CD4-positive, alpha-beta T cell treated with Interleukin-4 for 1 hour (primary cell): ENCODE measurements around the gene TAGAP.
A peak's percentile ranks its signal among the peaks of the same experiment; 100 is the strongest.
"Not testable (repeated sequence)": the region's sequence is repeated elsewhere in the genome, so short reads cannot be mapped to it uniquely, and the experiment has no call there.

Source experiments
- DNase-seq, 2 donors: peaks; one replicate each; pipeline ENCODE4 v3.0.0-alpha.2; 2020 to 2022

TAGAP gene

DNA sequence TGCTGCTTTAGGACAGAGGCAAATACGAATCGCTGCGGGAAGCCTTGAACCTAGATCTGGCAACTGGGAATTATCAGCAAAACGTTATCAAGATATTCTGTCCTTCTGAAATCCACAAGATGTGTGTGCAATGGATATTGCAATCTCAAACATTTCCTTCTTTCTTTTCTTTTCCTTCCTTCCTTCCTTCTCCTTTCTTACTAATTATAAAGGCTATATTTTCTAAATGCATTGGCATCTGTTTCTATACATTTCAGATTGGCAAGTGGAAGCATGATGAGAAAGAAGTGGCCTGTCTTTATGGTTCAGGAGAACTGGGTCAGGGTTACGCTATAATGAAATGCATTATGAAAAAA lies 2.0 kb downstream of the TAGAP start:
- DNase-seq, result no peak

- DNase-seq, result peak; percentile 91 to 94
Measured at GRCh38 chr6:159042003-159042825, 2.6 kb downstream of the TAGAP start.

DNA sequence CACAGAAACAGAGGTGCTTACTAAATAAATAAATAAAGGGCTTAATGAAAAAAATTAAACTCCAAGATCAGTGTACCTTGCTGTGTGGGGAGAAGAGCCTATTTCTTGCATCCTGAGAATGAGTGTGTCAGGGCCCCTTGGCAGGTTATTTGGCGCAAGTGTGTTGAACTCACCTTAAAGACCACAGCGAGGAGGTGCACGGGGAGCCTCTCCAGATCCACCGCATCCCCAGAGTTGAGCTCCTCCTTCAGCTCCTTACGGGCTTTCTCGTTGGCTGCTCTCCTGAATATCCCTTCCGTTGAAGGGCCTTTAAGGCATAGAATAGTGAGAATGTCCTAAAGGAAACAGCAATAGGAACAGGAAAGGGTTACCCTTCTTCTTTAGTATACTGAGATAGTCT lies 3.6 kb downstream of the TAGAP start:
- DNase-seq, result peak in 1 of 2 donors; percentile 32

- no peak for DNase-seq
Measured at GRCh38 chr6:159039885-159040258, 4.9 kb downstream of the TAGAP start.

GRCh38 chr6:159038914-159039884 lies 5.6 kb downstream of the TAGAP start:
- peak; percentile 68 to 80 for DNase-seq

GRCh38 chr6:159038318-159038717 lies 6.5 kb downstream of the TAGAP start:
- peak in 1 of 2 donors; percentile 28 for DNase-seq

GRCh38 chr6:159037756-159038290 lies 7.0 kb downstream of the TAGAP start:
- DNase-seq, result no peak

DNA sequence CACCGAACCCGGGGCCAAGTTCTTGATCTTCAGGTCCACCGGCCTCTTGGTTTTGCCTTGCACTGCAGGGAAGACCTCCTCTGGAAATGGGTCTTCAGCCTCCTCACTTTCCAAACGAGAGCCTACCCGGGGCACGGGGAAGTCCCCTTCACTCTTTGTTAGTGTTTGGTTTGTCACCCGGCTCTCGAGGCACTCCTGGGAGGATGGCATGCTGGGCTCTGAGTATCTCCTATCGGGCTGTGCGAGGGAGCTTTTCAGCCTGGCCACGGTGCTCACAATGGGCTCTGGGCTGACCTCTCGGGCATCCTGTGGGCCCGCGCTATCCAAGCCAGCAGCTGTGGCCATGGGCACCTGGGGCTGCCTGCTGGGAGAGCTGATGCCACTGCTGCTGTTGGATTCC lies 8.1 kb downstream of the TAGAP start:
- peak; percentile 40 to 49 for DNase-seq

GRCh38 chr6:159035891-159036290 lies 8.9 kb downstream of the TAGAP start:
- peak in 1 of 2 donors; percentile 31 for DNase-seq

DNA sequence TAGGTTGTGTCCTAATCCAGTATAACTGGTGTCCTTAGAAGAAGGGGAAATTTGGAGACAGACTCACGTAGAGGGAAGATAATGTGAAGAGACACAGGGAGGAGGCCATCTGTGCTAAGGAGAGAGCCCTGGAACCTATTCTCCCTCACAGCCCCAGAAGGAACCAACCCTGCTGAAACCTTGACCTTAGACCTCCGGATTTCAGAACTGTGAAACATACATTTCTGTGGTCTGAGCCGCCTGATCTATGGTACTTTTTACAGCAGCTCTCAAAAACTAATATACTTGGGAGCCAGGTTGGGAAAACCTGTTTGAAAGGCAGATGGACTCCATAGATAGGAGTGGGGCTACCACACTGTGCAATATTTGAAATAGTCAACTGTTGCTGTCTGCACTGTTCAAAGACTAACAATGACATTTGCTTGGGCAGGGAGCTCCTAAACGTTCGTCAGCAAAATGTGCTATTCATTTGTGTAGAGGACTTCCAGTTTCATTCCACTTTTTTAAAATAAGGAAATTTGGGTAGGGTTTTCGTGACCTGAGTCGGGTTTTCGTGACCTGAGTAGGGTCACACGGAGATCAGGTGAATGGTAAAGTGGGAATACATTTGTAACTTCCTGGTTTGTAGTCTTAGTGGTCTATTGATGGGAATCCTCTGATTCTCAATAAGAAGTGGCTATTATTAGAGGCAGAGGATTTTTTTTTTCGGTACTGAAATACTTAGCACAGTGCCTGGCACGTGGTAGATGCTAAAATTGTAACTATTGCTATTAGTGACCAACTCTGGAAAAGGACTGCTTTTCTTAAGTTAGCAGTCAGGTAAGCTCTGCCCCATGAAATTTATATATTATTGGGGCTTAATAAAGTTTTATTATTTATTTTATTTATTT lies 11.4 kb downstream of the TAGAP start:
- DNase-seq, result no peak

DNA sequence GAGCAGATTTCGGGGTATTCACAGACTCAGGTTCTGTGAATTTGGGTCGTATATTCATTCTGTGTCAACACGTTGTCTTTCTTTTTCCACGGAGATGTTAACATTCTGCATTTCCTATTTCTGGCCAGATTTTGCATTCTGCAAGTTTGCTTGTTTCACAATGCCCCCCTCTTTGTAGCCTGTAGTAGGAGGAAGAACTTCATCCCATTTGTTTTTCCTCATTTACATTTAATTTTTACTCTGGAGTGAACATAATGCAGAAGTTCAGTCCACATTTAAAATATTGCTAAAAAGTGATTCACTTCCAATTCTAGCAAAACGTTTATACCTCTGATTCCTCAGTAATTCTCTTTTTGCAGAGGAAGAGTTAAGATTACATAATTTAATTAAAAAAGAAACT lies 12.9 kb downstream of the TAGAP start:
- no peak for DNase-seq

DNA sequence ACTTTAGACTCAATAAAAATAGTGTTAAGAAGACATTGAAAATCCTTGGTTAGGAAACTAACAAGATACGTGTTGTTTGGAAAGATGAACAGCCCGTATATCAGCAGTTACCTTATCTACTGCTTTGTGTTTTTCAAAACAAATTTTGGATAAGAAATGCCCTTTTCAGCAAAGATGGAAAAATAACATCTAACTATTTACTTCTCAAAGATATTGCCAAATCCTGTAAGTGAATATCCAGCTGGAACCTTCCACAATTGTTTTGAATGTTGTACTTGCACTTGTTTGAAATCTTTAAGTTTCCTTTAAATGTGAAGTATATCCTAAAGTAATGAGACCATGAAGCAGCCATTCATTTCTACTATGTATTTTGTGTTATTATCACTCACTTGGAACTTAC lies 14.6 kb downstream of the TAGAP start:
- no peak for DNase-seq

GRCh38 chr6:159025224-159025623 lies 19.6 kb downstream of the TAGAP start:
- not testable (repeated sequence) for DNase-seq

- DNase-seq, result no peak
Measured at GRCh38 chr6:159023893-159024292, 20.9 kb downstream of the TAGAP start.

DNA sequence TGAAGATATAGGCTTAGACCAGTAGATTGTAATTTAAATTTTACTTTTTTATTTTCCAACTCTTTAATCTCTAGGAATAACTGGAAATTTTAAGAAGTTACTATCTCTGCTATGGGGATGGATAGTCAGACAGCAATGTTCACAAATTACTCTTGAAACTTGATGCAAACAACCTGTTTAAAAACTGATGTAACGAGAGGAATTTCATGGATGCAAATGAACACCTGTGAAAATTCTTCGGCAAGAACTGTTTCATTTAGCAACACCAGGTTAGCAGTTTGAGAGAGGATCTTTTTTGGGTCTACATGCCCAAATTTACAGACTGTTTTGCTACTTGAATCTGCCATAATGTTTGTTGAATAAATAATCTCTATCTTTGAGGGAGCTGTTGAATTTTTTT lies 24.8 kb downstream of the TAGAP start:
- no peak for DNase-seq

DNA sequence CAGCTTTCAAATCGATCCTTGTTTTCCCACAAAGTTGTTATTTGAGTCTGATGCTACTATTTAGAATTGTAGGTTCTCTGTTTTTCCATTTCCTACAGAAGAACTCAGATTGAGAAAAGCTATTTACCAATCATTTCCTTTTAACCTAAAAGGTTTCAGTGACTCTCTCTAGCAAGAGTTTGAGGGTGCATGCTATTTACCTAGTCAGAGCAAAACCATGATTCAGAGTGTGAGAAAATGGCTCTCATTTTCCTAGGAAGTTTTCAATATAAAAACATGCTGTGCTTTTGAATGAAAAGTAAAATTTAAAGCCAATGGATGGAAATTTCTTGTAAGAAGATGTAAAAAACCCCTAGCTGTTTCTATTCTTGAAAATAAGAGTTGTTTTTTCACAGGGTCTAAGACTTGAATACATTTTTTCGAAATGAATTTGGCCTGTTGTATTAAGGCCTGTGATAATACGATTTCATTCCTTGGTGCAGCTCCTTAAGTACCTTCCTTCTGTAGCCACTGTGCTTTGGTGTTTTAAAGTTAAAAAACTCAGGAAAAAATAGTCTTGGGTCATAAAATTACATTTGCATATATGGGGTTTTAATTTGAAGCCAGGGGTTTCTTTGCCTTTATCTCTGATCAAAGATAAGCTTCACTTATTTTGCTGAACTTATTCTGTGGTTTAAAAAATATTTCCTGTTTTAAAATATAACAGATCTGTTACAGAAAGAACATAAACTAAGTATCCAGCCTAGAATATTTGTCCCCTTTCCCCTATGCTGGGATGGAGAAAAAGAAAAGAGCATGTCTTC lies 26.8 kb downstream of the TAGAP start:
- peak in 1 of 2 donors; percentile 36 for DNase-seq

DNA sequence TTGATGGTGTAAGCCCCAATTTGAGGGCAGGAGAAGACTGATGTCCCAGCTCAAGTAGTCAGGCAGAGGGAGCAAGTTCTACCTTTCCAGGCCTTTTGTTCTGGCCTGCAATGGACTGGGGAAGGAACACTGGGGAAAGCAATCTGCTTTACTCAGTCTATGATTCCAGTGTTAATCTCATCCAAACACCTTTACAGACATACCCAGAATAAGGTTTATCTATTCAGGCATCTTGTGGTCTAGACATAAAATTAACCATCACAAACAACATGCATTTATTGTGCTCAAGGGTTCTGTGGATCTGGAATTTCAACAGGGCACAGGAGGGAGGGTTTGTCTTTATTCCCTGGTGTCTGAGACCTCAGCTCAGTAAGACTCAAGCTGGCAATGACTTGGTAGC lies 30.4 kb downstream of the TAGAP start:
- DNase-seq, result no peak

- DNase-seq, result no peak
Measured at GRCh38 chr6:159013229-159013628, 31.6 kb downstream of the TAGAP start.

- no peak for DNase-seq
Measured at GRCh38 chr6:159012201-159012600, 32.6 kb downstream of the TAGAP start.

DNA sequence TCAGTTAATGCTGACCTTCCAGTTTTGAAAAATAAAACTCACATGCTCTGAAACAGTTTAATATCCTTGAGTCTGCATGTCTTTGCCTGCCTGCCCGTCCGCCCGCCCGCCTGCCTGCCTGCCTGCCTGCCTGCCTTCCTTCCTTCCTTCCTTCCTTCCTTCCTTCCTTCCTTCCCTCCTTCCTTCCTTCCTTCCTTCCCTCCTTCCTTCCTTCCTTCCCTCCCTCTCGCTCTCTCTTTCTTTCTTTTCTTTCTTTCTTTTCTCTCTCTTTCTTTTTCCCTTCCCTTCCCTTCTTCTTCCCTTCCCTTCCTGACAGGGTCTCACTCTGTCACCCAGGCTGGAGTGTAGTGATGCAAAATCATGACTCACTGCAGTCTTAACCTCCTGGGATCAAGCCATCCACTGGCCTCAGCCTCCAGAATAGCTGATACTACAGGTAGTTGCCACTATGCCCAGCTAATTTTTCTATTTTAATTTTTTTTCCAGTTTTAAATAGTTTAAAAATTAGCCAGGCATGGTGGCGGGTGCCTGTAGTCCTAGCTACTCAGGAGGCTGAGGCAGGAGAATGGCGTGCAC lies 34.7 kb downstream of the TAGAP start:
- not testable (repeated sequence) for DNase-seq

GRCh38 chr6:159008656-159009288 lies 36.0 kb downstream of the TAGAP start:
- peak in 1 of 2 donors; percentile 76 for DNase-seq
